K562 (cell line): Measurements from ENCODE around the gene FBN3. TPM values are rescaled to one million over a fixed set of nuclear protein-coding genes. Genes with fewer than 3 reads are reported as not detected.

Source experiments
- ATAC-seq: fragments of 200-7000 bp; cut with Tn5 transposase; 3 replicates; pipeline ENCODE4 v1.9.1; 2020; ENCODE audit warnings: moderate library complexity
- BruUV-seq: library from RNA; stranded (reverse); fragments of 400-500 nt; replicated peaks from 2 replicates; lab custom pipeline; 2021; lab: Mats Ljungman, UMichigan
- CTCF ChIA-PET: fragments of 300-600 bp; formaldehyde crosslinking; extraction: SDS; loops from one replicate; lab custom pipeline; 2021; ENCODE audit warnings: low intra/inter-chr PET ratio; lab: Yijun Ruan, JAX
- POLR2A ChIA-PET: fragments of 300-600, 350-650 bp; sonication (Branson Sonifier 250); formaldehyde crosslinking; extraction: SDS; loops from one replicate; lab custom pipeline; 2021; ENCODE audit warnings: antibody characterized with exemption, inconsistent platforms; lab: Yijun Ruan, JAX
- DNase-seq, 4 experiments: peaks; one replicate each; pipeline versions ENCODE4 v3.0.0 to v3.0.0-alpha.2; 2011 to 2018; ENCODE audit warnings: low spot score in 3 of 4, mixed read lengths in 3 of 4; ENCODE audit errors: extremely low read depth in 1 of 4
- FAIRE-seq: peaks from 2 replicates; lab custom pipeline; 2011; peaks lifted over from hg19 to GRCh38; lab: Jason Lieb, UNC
- H2AFZ ChIP-seq: 2 replicates; pipeline ENCODE4 v1.6.0; 2011; ENCODE audit warnings: low read depth, low read length, control low read depth, inconsistent platforms
- H3K27ac ChIP-seq: fragments of 200-600 bp; 3 replicates; pipeline ENCODE4 v1.8.0; 2011; ENCODE audit warnings: low read depth, mild to moderate bottlenecking, control low read depth, inconsistent platforms, low read length, moderate library complexity, mixed read lengths; ENCODE audit errors: extremely low read depth
- H3K27me3 ChIP-seq, 2 experiments: fragments of 300-600 bp in 1 of 2; 2 replicates in 1 of 2; 3 replicates in 1 of 2; pipeline versions ENCODE4 v1.6.0 to v1.8.0; 2011; ENCODE audit warnings: inconsistent platforms in 2 of 2, low read length in 2 of 2, mild to moderate bottlenecking in 1 of 2, mixed read lengths in 1 of 2, moderate library complexity in 1 of 2; ENCODE audit not compliant: control insufficient read depth in 2 of 2, insufficient read depth in 2 of 2
- H3K36me3 ChIP-seq: fragments of 300-600 bp; 3 replicates; pipeline ENCODE4 v1.8.0; 2011; ENCODE audit warnings: mild to moderate bottlenecking, low read length, inconsistent platforms; ENCODE audit not compliant: control insufficient read depth, insufficient read depth
- H3K4me1 ChIP-seq, 2 experiments: fragments of 200-600 bp in 1 of 2; replicated peaks in 1 of 2; 2 replicates in 1 of 2; 3 replicates in 1 of 2; pipeline versions ENCODE4 v1.5.1 to v1.8.0; 2011; ENCODE audit warnings: inconsistent platforms in 2 of 2, low read length in 2 of 2, mild to moderate bottlenecking in 1 of 2, mixed read lengths in 1 of 2, moderate library complexity in 1 of 2; ENCODE audit not compliant: control insufficient read depth in 2 of 2, insufficient read depth in 2 of 2
- H3K4me2 ChIP-seq: 2 replicates; pipeline ENCODE4 v1.6.1; 2011; ENCODE audit warnings: low read length, control low read depth, inconsistent platforms, mixed read lengths; ENCODE audit not compliant: insufficient read depth
- H3K4me3 ChIP-seq: fragments of 200-600 bp; sonication (generic), shearing (Covaris generic); 2 replicates; pipeline ENCODE4 v1.5.1; 2016; ENCODE audit warnings: control low read depth, inconsistent platforms
- H3K79me2 ChIP-seq: fragments of 200-600 bp; 3 replicates; pipeline ENCODE4 v1.8.0; 2011; ENCODE audit warnings: low read length, inconsistent platforms; ENCODE audit not compliant: control insufficient read depth, insufficient read depth
- H3K9ac ChIP-seq, 2 experiments: 2 replicates each; pipeline versions ENCODE4 v1.6.0 to v1.6.1; 2011; ENCODE audit warnings: low read depth in 2 of 2, low read length in 2 of 2, control low read depth in 1 of 2, inconsistent platforms in 1 of 2, mild to moderate bottlenecking in 1 of 2, mixed read lengths in 1 of 2; ENCODE audit not compliant: insufficient read depth in 1 of 2
- H3K9me1 ChIP-seq: one replicate; pipeline ENCODE4 v1.6.0; 2011; ENCODE audit warnings: inconsistent platforms, mild to moderate bottlenecking, low read length, moderate library complexity; ENCODE audit not compliant: control insufficient read depth, insufficient read depth
- H3K9me3 ChIP-seq: replicated peaks from 2 replicates; pipeline ENCODE4 v1.5.1; 2011; ENCODE audit warnings: low read depth, low read length, inconsistent platforms; ENCODE audit not compliant: control insufficient read depth, insufficient read depth
- H4K20me1 ChIP-seq: replicated peaks from 2 replicates; pipeline ENCODE4 v1.6.1; 2011; ENCODE audit warnings: low read length, inconsistent platforms, mixed read lengths; ENCODE audit not compliant: control insufficient read depth, insufficient read depth
- ASH1L ChIP-seq: fragments of 450-650 bp; IDR thresholded peaks from 2 replicates; pipeline ENCODE4 v1.6.1; 2018; ENCODE audit warnings: borderline replicate concordance, mild to moderate bottlenecking, low read depth; ENCODE audit not compliant: partially characterized antibody
- ATF1 ChIP-seq, 2 experiments: fragments of 450-650 bp in 1 of 2; IDR thresholded peaks; 2 replicates each; pipeline ENCODE4 v1.6.1; 2016; ENCODE audit warnings: missing compliant biosample characterization in 1 of 2, missing genetic modification characterization in 1 of 2
- BCLAF1 ChIP-seq, 2 experiments: fragments of 450-650 bp in 1 of 2; IDR thresholded peaks; 2 replicates each; pipeline ENCODE4 v1.6.1; 2011 to 2017; ENCODE audit warnings: low read depth in 2 of 2, antibody characterized with exemption in 1 of 2, borderline replicate concordance in 1 of 2, low read length in 1 of 2, mild to moderate bottlenecking in 1 of 2, mixed read lengths in 1 of 2; ENCODE audit not compliant: control insufficient read depth in 1 of 2
- BCOR ChIP-seq: fragments of 450-650 bp; IDR thresholded peaks from 2 replicates; pipeline ENCODE4 v1.6.1; 2016
- EHMT2 ChIP-seq: fragments of 450-650 bp; IDR thresholded peaks from 2 replicates; pipeline ENCODE4 v1.6.1; 2018; ENCODE audit warnings: antibody characterized with exemption
- KDM1A ChIP-seq, 2 experiments: fragments of 450-650 bp; IDR thresholded peaks; 2 replicates each; pipeline ENCODE4 v1.6.1; 2016; ENCODE audit warnings: mild to moderate bottlenecking in 2 of 2
- MED1 ChIP-seq: sonication (generic); formaldehyde crosslinking; IDR thresholded peaks from 2 replicates; pipeline ENCODE4 v1.8.1; 2023; ENCODE audit warnings: missing genetic modification reagents, borderline replicate concordance
- MYBL2 ChIP-seq, 2 experiments: fragments of 450-650 bp in 1 of 2; sonication (generic) in 1 of 2; formaldehyde crosslinking in 1 of 2; IDR thresholded peaks; 2 replicates each; pipeline versions ENCODE4 v1.6.1 to v1.8.1; 2017 to 2022; ENCODE audit warnings: borderline replicate concordance in 1 of 2, inconsistent platforms in 1 of 2, low read depth in 1 of 2, mild to moderate bottlenecking in 1 of 2, missing genetic modification reagents in 1 of 2, moderate library complexity in 1 of 2
- NCOA2 ChIP-seq, 2 experiments: fragments of 450-650 bp; IDR thresholded peaks; 2 replicates each; pipeline ENCODE4 v1.6.1; 2018; ENCODE audit warnings: mild to moderate bottlenecking in 2 of 2, moderate library complexity in 1 of 2; ENCODE audit not compliant: partially characterized antibody in 2 of 2
- NFYB ChIP-seq: IDR thresholded peaks from 2 replicates; pipeline ENCODE4 v1.6.1; 2011; ENCODE audit warnings: mild to moderate bottlenecking, moderate library complexity; ENCODE audit not compliant: insufficient read length; ENCODE audit errors: extremely low read depth
- SRSF1 ChIP-seq: fragments of 200-400 bp; formaldehyde crosslinking; IDR thresholded peaks from 2 replicates; pipeline ENCODE4 v1.6.1; 2017; ENCODE audit warnings: mild to moderate bottlenecking, low read depth, low read length, moderate library complexity
- SRSF7 ChIP-seq: fragments of 200-400 bp; formaldehyde crosslinking; optimal IDR thresholded peaks from 2 replicates; pipeline ENCODE3; 2017; ENCODE audit warnings: mild to moderate bottlenecking, low read depth, low read length
- TARDBP ChIP-seq: fragments of 450-650 bp; IDR thresholded peaks from 2 replicates; pipeline ENCODE4 v1.6.1; 2016
- ZFP36 ChIP-seq: fragments of 150-350 bp; IDR thresholded peaks from 2 replicates; pipeline ENCODE4 v1.6.1; 2018; ENCODE audit warnings: low read length, low read depth; ENCODE audit not compliant: partially characterized antibody
- ZNF134 ChIP-seq: fragments of 250-450 bp; sonication (Bioruptor Pico); conservative IDR thresholded peaks from 2 replicates; pipeline ENCODE4 v1.4.0; 2020
- ZNF24 ChIP-seq: fragments of 450-650 bp; IDR thresholded peaks from 2 replicates; pipeline ENCODE4 v1.6.1; 2016
- ZNF311 ChIP-seq: fragments of 250-450 bp; sonication (Bioruptor Pico); IDR thresholded peaks from 2 replicates; pipeline ENCODE4 v1.4.0; 2020; ENCODE audit warnings: mild to moderate bottlenecking, moderate library complexity
- WGBS: fragments of 100-300 bp; shearing (Covaris generic); methylation state at CpG from one replicate; pipeline ENCODE4 v1.1.6; 2016; ENCODE audit warnings: low coverage, mixed read lengths; ENCODE audit not compliant: insufficient coverage; ENCODE audit errors: missing lambda C conversion rate; 5-methylcytosine and 5-hydroxymethylcytosine counted together
- in situ Hi-C: fragments of 300-500 bp; cut with MboI; formaldehyde crosslinking; loops from 4 replicates; pipeline ENCODE4 v1.15.0; 2018; ENCODE audit warnings: inconsistent platforms, mixed read lengths
- intact Hi-C: fragments of 100-400 bp; cut with micrococcal nuclease; formaldehyde crosslinking; loops from 2 replicates; pipeline ENCODE4 v1.14.2; 2022
- polyA plus RNA-seq, 8 experiments: library from polyadenylated mRNA; depleted of rRNA in 4 of 8; stranded (reverse) in 5 of 8; unstranded in 3 of 8; fragments of >200 nt; fragmentation: Nextera tagmentation in 2 of 8; fragmentation: Illumina TruSeq in 1 of 8; extraction: Ambion mirVana in 2 of 8; extraction: Trizol in 1 of 8; gene quantifications; 2 replicates each; pipeline versions ENCODE4 v1.2.1 to v1.2.3, GENCODE V29; 2011 to 2014; ENCODE audit warnings: inconsistent platforms in 1 of 8, missing spikeins in 1 of 8
- total RNA-seq, 7 experiments: library from RNA; depleted of rRNA in 6 of 7; stranded (reverse); fragments of >200 nt in 6 of 7; fragmentation: Illumina TruSeq in 2 of 7; extraction: Trizol in 2 of 7; gene quantifications; 2 replicates each; pipeline versions ENCODE4 v1.2.1 to v1.2.3, GENCODE V29; 2011 to 2021; ENCODE audit warnings: low replicate concordance in 1 of 7
- TF ChIP-seq, protein P1 (sequence below): fragments of 450-650 bp; IDR thresholded peaks from 2 replicates; pipeline ENCODE4 v1.6.1; 2016; ENCODE audit warnings: antibody characterized with exemption

The FBN3 gene
- total and polyA plus RNA-seq, 9 of the 15 experiments (the other 6 are each of a cell fraction or from before 2014, with no cell fraction given) = under 0.01 to 0.29 (median 0.01) TPM; not detected in 4

DNA sequence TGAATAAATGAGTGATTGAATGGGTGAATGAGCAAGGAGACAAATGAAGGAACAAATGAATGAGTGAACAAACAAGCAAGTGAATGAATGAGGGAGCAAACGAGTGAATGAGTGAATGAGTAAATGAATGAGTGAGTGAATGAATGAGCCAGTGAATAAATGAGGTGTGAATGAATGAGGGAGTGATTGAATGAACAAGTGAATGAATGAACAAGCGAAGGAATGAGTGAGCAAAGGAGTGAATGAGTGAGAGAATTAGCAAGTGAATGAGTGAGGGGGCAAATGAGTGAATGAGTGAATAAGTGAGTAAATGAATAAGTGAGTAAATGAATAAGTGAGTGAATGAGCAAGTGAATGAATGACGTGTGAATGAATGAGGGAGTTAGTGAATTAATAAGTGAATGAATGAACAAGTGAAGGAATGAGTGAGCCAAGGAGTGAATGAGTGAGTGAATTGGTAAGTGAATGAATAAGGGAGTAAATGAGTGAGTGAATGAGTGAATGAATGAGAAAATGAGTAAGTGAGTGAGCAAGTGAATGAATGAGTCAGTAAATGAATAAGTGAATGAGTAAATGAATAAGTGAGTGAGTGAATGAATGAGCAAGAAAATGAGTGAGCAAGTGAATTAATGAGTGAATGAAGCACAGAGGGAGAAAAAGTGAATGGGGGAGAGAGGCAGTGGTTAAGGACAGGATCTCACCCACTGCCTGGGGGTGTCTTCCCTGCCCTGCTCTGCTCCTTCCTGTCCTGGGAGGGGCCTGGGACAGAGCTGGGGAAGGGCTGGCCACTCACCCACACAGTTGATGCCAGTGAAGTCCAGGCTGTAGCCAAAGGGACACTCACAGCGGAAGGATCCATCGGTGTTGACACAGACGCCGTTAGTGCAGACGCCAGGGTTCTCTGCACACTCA, 60.4 kb downstream of the FBN3 start:
- ChIA-PET CTCF (no interaction called here), POLR2A (no interaction called here)
- Histone ChIP-seq H3K79me2 (no peaks in the 10 kb centered on the region), H3K4me2 (no peak overlapping the region), H3K36me3 (no peaks in the 10 kb centered on the region), H3K27ac (no peak overlapping the region), H3K4me3 (no peak overlapping the region), H3K4me1 (peaks cover 15 to 40% of the 10 kb centered on the region in 2 experiments), H2AFZ (no peak overlapping the region), H4K20me1 (no peaks in the 10 kb centered on the region), H3K9me1 (no peaks in the 10 kb centered on the region), H3K9me3 (no peaks in the 10 kb centered on the region; the same call in 1 of the 2 replicates), H3K9ac (no peak overlapping the region; a peak in 1 of 4 replicates), H3K27me3 (no peaks in the 10 kb centered on the region)
- DNase-seq = no peak
- intact Hi-C loops = loop anchor here (5.0 kb wide), 1 partner anchor 53 kb away; no protein-coding TSS in a partner anchor
- 56% methylated on average over 8 of the region's 8 CpGs for WGBS
- in situ Hi-C loops = no loop called here
- no TSS peak for BruUV-seq
- ATAC-seq = no peak
- no peak for FAIRE-seq
- TF ChIP-seq KDM1A (IDR thresholded peaks at IDR 0.05) = 0 out of 4 replicates have a peak, but pooled peaks of 1 of the 2 experiments have one; percentile 20
- no peak for TF ChIP-seq ATF1 (CRISPR knock-in tag; IDR thresholded peaks at IDR 0.05)
- TF ChIP-seq ATF1 (tag; IDR thresholded peaks at IDR 0.05) = no peak
- TF ChIP-seq ZNF134 = no peak
- peak; percentile 97 for TF ChIP-seq ZNF24
- TF ChIP-seq NFYB = no peak
- TF ChIP-seq, protein P1, sequence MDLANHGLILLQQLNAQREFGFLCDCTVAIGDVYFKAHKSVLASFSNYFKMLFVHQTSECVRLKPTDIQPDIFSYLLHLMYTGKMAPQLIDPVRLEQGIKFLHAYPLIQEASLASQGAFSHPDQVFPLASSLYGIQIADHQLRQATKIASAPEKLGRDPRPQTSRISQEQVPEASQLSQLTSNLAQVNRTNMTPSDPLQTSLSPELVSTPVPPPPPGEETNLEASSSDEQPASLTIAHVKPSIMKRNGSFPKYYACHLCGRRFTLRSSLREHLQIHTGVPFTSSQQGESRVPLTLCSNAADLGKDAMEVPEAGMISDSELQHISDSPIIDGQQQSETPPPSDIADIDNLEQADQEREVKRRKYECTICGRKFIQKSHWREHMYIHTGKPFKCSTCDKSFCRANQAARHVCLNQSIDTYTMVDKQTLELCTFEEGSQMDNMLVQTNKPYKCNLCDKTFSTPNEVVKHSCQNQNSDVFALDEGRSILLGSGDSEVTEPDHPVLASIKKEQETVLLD = no peak
- TF ChIP-seq SRSF7 = no peak
- TF ChIP-seq ZFP36 = no peak
- TF ChIP-seq ASH1L = no peak
- TF ChIP-seq BCLAF1 (IDR thresholded peaks at IDR 0.05; ENCODE audit: borderline replicate concordance in 1 of 2, control insufficient read depth in 1 of 2, low read depth in 2 of 2, low read length in 1 of 2) = no peak
- TF ChIP-seq NCOA2 (IDR thresholded peaks at IDR 0.05; ENCODE audit: partially characterized antibody in 2 of 2) = no peak
- TF ChIP-seq EHMT2 = no peak
- no peak for TF ChIP-seq SRSF1
- TF ChIP-seq ZNF311 (CRISPR knock-in tag) = no peak
- no peak for TF ChIP-seq TARDBP
- TF ChIP-seq BCOR = peak; percentile 61; the same call in 1 of the 2 replicates
- no peak for TF ChIP-seq MED1 (CRISPR knock-in tag)
- TF ChIP-seq MYBL2 (IDR thresholded peaks at IDR 0.05; ENCODE audit: low read depth) = no peak
- TF ChIP-seq MYBL2 (CRISPR knock-in tag; IDR thresholded peaks at IDR 0.05; ENCODE audit: borderline replicate concordance) = no peak
